Fibroblast of pulmonary artery (primary cell): ENCODE results near the gene ZNF561.
"Not testable (repeated sequence)": the region's sequence is repeated elsewhere in the genome, so short reads cannot be mapped to it uniquely, and the experiment has no call there.

Experiments
- DNase-seq: peaks from one replicate; pipeline ENCODE4 v3.0.0-alpha.2; 2010; ENCODE audit warnings: low read depth
- H3K4me3 ChIP-seq: replicated peaks from 2 replicates; pipeline ENCODE4 v1.5.1; 2011; ENCODE audit warnings: low read depth, mild to moderate bottlenecking, control low read depth, low read length, moderate library complexity
- CTCF ChIP-seq: IDR thresholded peaks from 2 replicates; pipeline ENCODE4 v1.5.1; 2011; ENCODE audit warnings: mild to moderate bottlenecking, control low read depth, low read length, inconsistent platforms; ENCODE audit errors: missing control alignments

Gene ZNF561

GRCh38 chr19:9621156-9622037 lies at the start of gene ZNF561:
ZNF561 (minus strand) TSS chr19:9621232; CDS start chr19:9619456, 1,776 bp downstream.
- no peak for TF ChIP-seq CTCF
- peak; percentile 93 for DNase-seq
- peak within 1 kb of the TSS; percentile 99 for H3K4me3 ChIP-seq

GRCh38 chr19:9668544-9668943 lies 47.5 kb upstream of the ZNF561 start:
- no peak overlapping the region for H3K4me3 ChIP-seq
- no peak for TF ChIP-seq CTCF
- DNase-seq = no peak

GRCh38 chr19:9667898-9668297 lies 46.9 kb upstream of the ZNF561 start:
- no peak overlapping the region for H3K4me3 ChIP-seq
- no peak for TF ChIP-seq CTCF
- DNase-seq = no peak

- DNase-seq = no peak
- TF ChIP-seq CTCF = no peak
Measured at GRCh38 chr19:9658769-9659168, 37.7 kb upstream of the ZNF561 start.

GRCh38 chr19:9653066-9653555 lies 32.1 kb upstream of the ZNF561 start:
- not testable (repeated sequence) for DNase-seq, H3K4me3 ChIP-seq

More at GRCh38 chr19:9658769-9659168, 37.7 kb upstream of the ZNF561 start:
- H3K4me3 ChIP-seq = no peak overlapping the region

GRCh38 chr19:9651464-9651863 lies 30.4 kb upstream of the ZNF561 start:
- DNase-seq, H3K4me3 ChIP-seq: not testable (repeated sequence)

- DNase-seq = no peak
- H3K4me3 ChIP-seq = no peak overlapping the region
- TF ChIP-seq CTCF = no peak
Measured at GRCh38 chr19:9650345-9650744, 29.3 kb upstream of the ZNF561 start.

- DNase-seq = no peak
- TF ChIP-seq CTCF = no peak
- H3K4me3 ChIP-seq = no peak overlapping the region
Measured at GRCh38 chr19:9645472-9645871, 24.4 kb upstream of the ZNF561 start.
